Esophagus muscularis mucosa (tissue), 3 donors: ENCODE data around the gene UBE2F.

Experiments used
- CTCF ChIP-seq, 3 experiments: fragments of 200-600 bp in 2 of 3; fragments of 450-650 bp in 1 of 3; sonication (generic) in 2 of 3; IDR thresholded peaks; one replicate each; pipeline ENCODE4 v1.5.1; 2017 to 2019; ENCODE audit warnings: antibody characterized with exemption in 3 of 3, mild to moderate bottlenecking in 2 of 3, moderate library complexity in 1 of 3
- POLR2A ChIP-seq: fragments of 450-650 bp; IDR thresholded peaks from one replicate; pipeline ENCODE4 v1.6.1; 2017; ENCODE audit warnings: antibody characterized with exemption, moderate library complexity, mild to moderate bottlenecking, low read depth
- POLR2AphosphoS5 ChIP-seq, 2 donors: sonication (generic); formaldehyde crosslinking; IDR thresholded peaks; one replicate each; pipeline ENCODE4 v1.6.1; 2017; ENCODE audit warnings: antibody characterized with exemption in 2 of 2

GRCh38 chr2:237951878-237952277 lies 14.9 kb upstream of the UBE2F start:
- TF ChIP-seq CTCF (IDR thresholded peaks at IDR 0.05) (no peak), POLR2A (no peak), POLR2AphosphoS5 (IDR thresholded peaks at IDR 0.05) (no peak)
